Keratinocyte (primary cell): ENCODE results near the gene GAPDHS. TPM values are rescaled to one million over a fixed set of nuclear protein-coding genes. Genes with fewer than 3 reads are reported as not detected.

Experiments used
- DNase-seq: peaks from one replicate; pipeline ENCODE4 v3.0.0-alpha.2; 2011; ENCODE audit warnings: low read depth, missing footprints, low spot score
- FAIRE-seq: peaks from 2 replicates; lab custom pipeline; 2011; peaks lifted over from hg19 to GRCh38; lab: Jason Lieb, UNC
- H2AFZ ChIP-seq: 2 replicates; pipeline ENCODE4 v1.6.0; 2012; ENCODE audit warnings: low read length, control low read depth, inconsistent platforms; ENCODE audit not compliant: control insufficient read depth
- H3K27ac ChIP-seq: 2 replicates; pipeline ENCODE4 v1.5.1; 2011; ENCODE audit warnings: low read length; ENCODE audit not compliant: control insufficient read depth, insufficient read depth
- H3K27me3 ChIP-seq: 3 replicates; pipeline ENCODE4 v1.6.0; 2011; ENCODE audit warnings: low read length; ENCODE audit not compliant: control insufficient read depth, insufficient read depth; ENCODE audit errors: extremely low read depth
- H3K36me3 ChIP-seq, 2 experiments: 2 replicates in 1 of 2; 3 replicates in 1 of 2; pipeline ENCODE4 v1.5.1; 2011; ENCODE audit warnings: low read length in 2 of 2, mild to moderate bottlenecking in 1 of 2; ENCODE audit not compliant: control insufficient read depth in 2 of 2, insufficient read depth in 2 of 2; ENCODE audit errors: extremely low read depth in 1 of 2
- H3K4me1 ChIP-seq: 3 replicates; pipeline ENCODE4 v1.5.1; 2011; ENCODE audit warnings: low read length; ENCODE audit not compliant: control insufficient read depth, insufficient read depth; ENCODE audit errors: extremely low read depth
- H3K4me2 ChIP-seq: 3 replicates; pipeline ENCODE4 v1.6.0; 2011; ENCODE audit warnings: low read depth, low read length; ENCODE audit not compliant: control insufficient read depth, insufficient read depth; ENCODE audit errors: extremely low read depth
- H3K4me3 ChIP-seq, 3 experiments: fragments of 200-600 bp in 1 of 3; sonication (generic) in 1 of 3; 2 replicates in 2 of 3; 3 replicates in 1 of 3; pipeline ENCODE4 v1.5.1; 2011 to 2016; ENCODE audit warnings: low read length in 3 of 3, mild to moderate bottlenecking in 3 of 3, control low read depth in 2 of 3, inconsistent platforms in 1 of 3, low read depth in 1 of 3, mixed read lengths in 1 of 3, mixed run types in 1 of 3, moderate library complexity in 1 of 3; ENCODE audit not compliant: control insufficient read depth in 2 of 3, insufficient read depth in 2 of 3; ENCODE audit errors: extremely low read depth in 1 of 3
- H3K79me2 ChIP-seq: 2 replicates; pipeline ENCODE4 v1.6.0; 2012; ENCODE audit warnings: low read length; ENCODE audit not compliant: control insufficient read depth, insufficient read depth
- H3K9ac ChIP-seq: 3 replicates; pipeline ENCODE4 v1.6.0; 2011; ENCODE audit warnings: low read length; ENCODE audit not compliant: control insufficient read depth, insufficient read depth; ENCODE audit errors: extremely low read depth
- H3K9me1 ChIP-seq: 3 replicates; pipeline ENCODE4 v1.6.0; 2011; ENCODE audit warnings: low read length; ENCODE audit not compliant: control insufficient read depth, insufficient read depth; ENCODE audit errors: extremely low read depth
- H3K9me3 ChIP-seq: 2 replicates; pipeline ENCODE4 v1.5.1; 2012; ENCODE audit warnings: low read depth, low read length; ENCODE audit not compliant: control insufficient read depth
- H4K20me1 ChIP-seq: 3 replicates; pipeline ENCODE4 v1.6.0; 2011; ENCODE audit warnings: low read length; ENCODE audit not compliant: control insufficient read depth, insufficient read depth; ENCODE audit errors: extremely low read depth
- CTCF ChIP-seq, 3 experiments: IDR thresholded peaks in 1 of 3; conservative IDR thresholded peaks in 1 of 3; optimal IDR thresholded peaks in 1 of 3; 2 replicates in 2 of 3; 3 replicates in 1 of 3; pipeline versions ENCODE3 to v1.5.1; 2011; ENCODE audit warnings: low read length in 3 of 3, mild to moderate bottlenecking in 3 of 3, moderate library complexity in 2 of 3, control low read depth in 1 of 3, inconsistent platforms in 1 of 3; ENCODE audit not compliant: insufficient read depth in 2 of 3; ENCODE audit errors: extremely low read depth in 1 of 3
- EZH2 ChIP-seq: IDR thresholded peaks from one replicate; pipeline ENCODE4 v1.6.1; 2012; ENCODE audit warnings: inconsistent platforms, mild to moderate bottlenecking, low read length, moderate library complexity
- dilution Hi-C: fragments of 300-500 bp; cut with MboI; formaldehyde crosslinking; loops from one replicate; pipeline ENCODE4 v1.7.0; 2020; ENCODE audit warnings: low sequenced_read_pairs; ENCODE audit not compliant: extremely low pct_ligation_motif_present
- polyA plus RNA-seq, 5 experiments: library from polyadenylated mRNA; depleted of rRNA in 3 of 5; stranded (reverse) in 3 of 5; stranded (forward) in 1 of 5; unstranded in 1 of 5; fragments of >200 nt; gene quantifications; 1 replicate in 1 of 5; 2 replicates in 3 of 5; 3 replicates in 1 of 5; pipeline versions ENCODE4 v1.2.1 to v1.2.3, GENCODE V29; 2011 to 2012; ENCODE audit warnings: missing spikeins in 2 of 5, low read depth in 1 of 5, low replicate concordance in 1 of 5

The GAPDHS gene
- polyA plus RNA-seq, 1 donor (not counting 4 experiments of a cell fraction or from before 2014, with no cell fraction given), result 0.08 TPM

- peaks cover 23% of the 10 kb centered on the region for H3K27me3 ChIP-seq
- H3K9me1 ChIP-seq, result no peaks in the 10 kb centered on the region
- H3K4me1 ChIP-seq, result no peaks in the 10 kb centered on the region
- FAIRE-seq, result no peak
- dilution Hi-C loops, result loop anchor here (5.0 kb wide), 1 partner anchor 48 kb away; no protein-coding TSS in a partner anchor
- TF ChIP-seq CTCF (optimal IDR thresholded peaks at IDR 0.05 in 1 of 3, IDR thresholded peaks at IDR 0.05 in 1 of 3, conservative IDR thresholded peaks at IDR 0.05 in 1 of 3; ENCODE audit: extremely low read depth in 1 of 3, insufficient read depth in 2 of 3, low read length in 3 of 3) (no peak), EZH2 (no peak)
- H3K27ac ChIP-seq, result no peak overlapping the region
- no peaks in the 10 kb centered on the region for H3K79me2 ChIP-seq
- no peaks in the 10 kb centered on the region for H4K20me1 ChIP-seq
- H3K9ac ChIP-seq, result no peak overlapping the region
- H3K4me2 ChIP-seq, result no peak overlapping the region
- no peak for DNase-seq
- H3K4me3 ChIP-seq, result no peak overlapping the region
- H2AFZ ChIP-seq, result no peak overlapping the region
- no peaks in the 10 kb centered on the region for H3K9me3 ChIP-seq
- H3K36me3 ChIP-seq, result no peaks in the 10 kb centered on the region
Observed at GRCh38 chr19:35559281-35559659, 26.0 kb downstream of the GAPDHS start.

GRCh38 chr19:35559781-35560180, 26.5 kb downstream of the GAPDHS start:
- FAIRE-seq (no peak), DNase-seq (no peak)
- H3K27me3 ChIP-seq, result peaks cover 23% of the 10 kb centered on the region
- no peaks in the 10 kb centered on the region for H4K20me1 ChIP-seq
- no peak overlapping the region for H3K4me2 ChIP-seq
- dilution Hi-C loops, result loop anchor here (5.0 kb wide), 1 partner anchor 48 kb away; no protein-coding TSS in a partner anchor
- H3K9me3 ChIP-seq, result no peaks in the 10 kb centered on the region
- H3K9me1 ChIP-seq, result no peaks in the 10 kb centered on the region
- no peaks in the 10 kb centered on the region for H3K36me3 ChIP-seq
- no peak overlapping the region for H3K9ac ChIP-seq
- H3K27ac ChIP-seq, result no peak overlapping the region
- H2AFZ ChIP-seq, result no peak overlapping the region
- no peaks in the 10 kb centered on the region for H3K79me2 ChIP-seq
- H3K4me3 ChIP-seq, result no peak overlapping the region
- TF ChIP-seq EZH2, result no peak
- TF ChIP-seq CTCF (optimal IDR thresholded peaks at IDR 0.05 in 1 of 3, IDR thresholded peaks at IDR 0.05 in 1 of 3, conservative IDR thresholded peaks at IDR 0.05 in 1 of 3; ENCODE audit: extremely low read depth in 1 of 3, insufficient read depth in 2 of 3, low read length in 3 of 3), result no peak
- H3K4me1 ChIP-seq, result no peaks in the 10 kb centered on the region
